GM18951 (cell line): ENCODE measurements around the gene LCE1F.

Experiments
- POLR2A ChIP-seq: IDR thresholded peaks from 4 replicates; pipeline ENCODE4 v1.6.1; 2011; ENCODE audit warnings: mild to moderate bottlenecking; ENCODE audit not compliant: insufficient read length, insufficient read depth; ENCODE audit errors: extremely low read depth
- in situ Hi-C: fragments of 300-500 bp; cut with MboI; formaldehyde crosslinking; loops from one replicate; pipeline ENCODE4 v1.12.0; 2022; ENCODE audit warnings: low sequenced_read_pairs, mixed read lengths, inconsistent platforms; ENCODE audit not compliant: unreplicated experiment

The LCE1F gene

GRCh38 chr1:152801333-152801732 is 26.4 kb downstream of the LCE1F start:
- no peak for TF ChIP-seq POLR2A
- in situ Hi-C loops = no loop called here

GRCh38 chr1:152806576-152806975 is 31.6 kb downstream of the LCE1F start, which contains the start of gene LCE1C:
Gene LCE1C (minus strand): TSS chr1:152806651. CDS start chr1:152805478, 1,173 bp downstream.
- no peak for TF ChIP-seq POLR2A
- in situ Hi-C loops = no loop called here

DNA sequence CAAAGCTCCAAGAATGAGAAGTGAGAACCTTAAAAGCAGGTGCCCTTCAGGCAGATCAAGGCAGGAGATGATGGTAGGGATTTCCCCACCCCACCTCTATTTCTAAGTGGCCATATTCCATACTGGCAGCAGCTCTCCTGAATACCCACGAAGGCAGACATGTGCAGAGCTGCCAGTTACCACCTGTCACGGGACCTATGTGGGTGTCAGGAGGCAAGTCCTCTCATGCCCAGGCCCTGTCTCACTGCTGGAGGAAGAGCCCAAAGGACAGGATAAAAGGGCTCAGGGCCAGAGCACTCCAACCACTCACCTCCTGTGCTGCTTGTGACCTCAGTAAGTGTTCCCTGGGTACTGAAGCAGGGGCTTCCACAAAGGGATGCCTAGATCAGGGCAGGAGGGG is 36.1 kb downstream of the LCE1F start:
- TF ChIP-seq POLR2A = no peak
- in situ Hi-C loops = no loop called here

GRCh38 chr1:152811671-152812070 is 36.7 kb downstream of the LCE1F start, which contains the start of gene LCE1B:
Gene LCE1B (plus strand): TSS chr1:152811971. CDS start chr1:152812447, 476 bp downstream.
- TF ChIP-seq POLR2A = no peak
- in situ Hi-C loops = no loop called here

DNA sequence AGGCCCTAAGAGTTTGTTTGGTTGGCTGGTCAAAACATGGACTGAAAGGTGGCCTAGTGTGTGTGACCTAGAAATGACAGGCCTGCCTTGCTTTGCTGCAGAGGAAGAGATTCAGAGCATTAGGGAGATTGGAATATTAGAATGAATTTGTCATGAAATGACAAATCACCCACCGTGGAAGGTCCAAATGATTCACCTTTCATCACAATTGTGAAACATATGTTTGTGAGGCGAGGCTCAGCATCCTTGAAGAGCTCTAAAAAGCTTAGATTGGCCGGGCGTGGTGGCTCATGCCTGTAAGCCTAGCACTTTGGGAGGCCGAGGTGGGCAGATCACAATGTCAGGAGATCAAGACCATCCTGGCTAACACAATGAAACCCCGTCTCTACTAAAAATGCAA is 42.4 kb downstream of the LCE1F start:
- TF ChIP-seq POLR2A = no peak
- in situ Hi-C loops = no loop called here

GRCh38 chr1:152823294-152823693 is 48.4 kb downstream of the LCE1F start:
- TF ChIP-seq POLR2A = no peak
- in situ Hi-C loops = no loop called here

GRCh38 chr1:152824964-152825363 is 50.0 kb downstream of the LCE1F start:
- in situ Hi-C loops = no loop called here
- TF ChIP-seq POLR2A = no peak
